ENCODE data around the gene TNNT2.

Gene TNNT2

DNA sequence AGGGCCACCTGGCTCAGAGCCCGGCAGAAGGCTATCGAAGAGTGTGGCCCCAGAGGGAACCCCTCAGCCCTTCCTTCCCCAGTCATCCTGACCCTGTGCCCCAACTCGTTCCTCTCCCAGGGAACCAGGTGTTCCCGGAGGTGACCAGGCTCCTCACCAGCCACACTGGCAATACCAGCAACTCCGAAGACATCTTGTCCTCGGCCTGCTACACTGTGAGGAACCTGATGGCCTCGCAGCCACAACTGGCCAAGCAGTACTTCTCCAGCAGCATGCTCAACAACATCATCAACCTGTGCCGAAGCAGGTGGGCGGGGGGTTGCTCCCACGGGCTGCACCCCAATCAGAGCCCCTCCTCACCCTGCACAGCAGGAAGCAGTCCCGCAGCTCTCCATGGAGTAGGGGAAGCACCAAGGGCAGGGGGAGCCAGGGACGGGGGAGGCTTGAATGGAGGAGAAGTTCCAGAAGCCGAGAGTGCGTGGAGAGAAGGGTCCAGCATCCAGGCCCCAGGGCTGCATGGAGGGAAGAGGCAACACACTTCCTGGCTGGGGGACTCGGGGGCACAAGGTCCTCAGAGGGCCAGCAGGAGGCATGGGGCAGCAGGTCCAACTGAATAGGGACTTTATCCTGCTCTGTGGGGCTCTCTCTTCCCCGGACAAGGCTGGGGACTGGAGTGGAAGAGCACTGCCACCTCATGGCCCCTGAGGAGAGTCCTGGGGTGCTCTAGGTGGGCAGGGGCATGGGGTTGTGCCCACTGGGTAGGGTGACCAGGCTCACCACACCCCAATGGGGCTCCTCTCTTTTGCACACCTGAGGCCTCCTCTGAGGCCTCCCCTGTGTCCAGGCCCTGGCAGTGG is 52.4 kb downstream of the TNNT2 start:
- H3K27me3 ChIP-seq (replicated peaks; ENCODE audit: control insufficient read depth, insufficient read depth, low read length) = peaks cover 1% of the 10 kb centered on the region
- TF ChIP-seq, protein P1, sequence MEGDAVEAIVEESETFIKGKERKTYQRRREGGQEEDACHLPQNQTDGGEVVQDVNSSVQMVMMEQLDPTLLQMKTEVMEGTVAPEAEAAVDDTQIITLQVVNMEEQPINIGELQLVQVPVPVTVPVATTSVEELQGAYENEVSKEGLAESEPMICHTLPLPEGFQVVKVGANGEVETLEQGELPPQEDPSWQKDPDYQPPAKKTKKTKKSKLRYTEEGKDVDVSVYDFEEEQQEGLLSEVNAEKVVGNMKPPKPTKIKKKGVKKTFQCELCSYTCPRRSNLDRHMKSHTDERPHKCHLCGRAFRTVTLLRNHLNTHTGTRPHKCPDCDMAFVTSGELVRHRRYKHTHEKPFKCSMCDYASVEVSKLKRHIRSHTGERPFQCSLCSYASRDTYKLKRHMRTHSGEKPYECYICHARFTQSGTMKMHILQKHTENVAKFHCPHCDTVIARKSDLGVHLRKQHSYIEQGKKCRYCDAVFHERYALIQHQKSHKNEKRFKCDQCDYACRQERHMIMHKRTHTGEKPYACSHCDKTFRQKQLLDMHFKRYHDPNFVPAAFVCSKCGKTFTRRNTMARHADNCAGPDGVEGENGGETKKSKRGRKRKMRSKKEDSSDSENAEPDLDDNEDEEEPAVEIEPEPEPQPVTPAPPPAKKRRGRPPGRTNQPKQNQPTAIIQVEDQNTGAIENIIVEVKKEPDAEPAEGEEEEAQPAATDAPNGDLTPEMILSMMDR (IDR thresholded peaks at IDR 0.05; ENCODE audit: insufficient read depth, low read length, poor library complexity, severe bottlenecking) = no peak
- DNase-seq (ENCODE audit: extremely low read depth, insufficient read length) = no peak

DNA sequence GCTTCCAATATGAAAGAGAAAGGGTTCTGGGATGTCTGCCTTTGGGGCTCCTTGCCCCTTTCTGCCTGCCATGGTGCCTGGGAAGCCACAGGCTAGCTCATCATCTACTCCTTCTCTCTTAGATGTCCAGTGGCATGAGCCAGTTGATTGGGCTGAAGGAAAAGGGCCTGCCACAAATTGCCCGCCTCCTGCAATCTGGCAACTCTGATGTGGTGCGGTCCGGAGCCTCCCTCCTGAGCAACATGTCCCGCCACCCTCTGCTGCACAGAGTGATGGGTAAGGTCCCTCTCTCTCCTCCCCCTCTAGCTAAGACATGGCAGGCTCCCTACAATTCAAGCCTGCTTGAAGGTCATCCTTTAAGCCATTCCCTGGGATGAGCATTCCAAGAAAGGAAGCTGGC is 53.2 kb downstream of the TNNT2 start:
- TF ChIP-seq, protein P1 (IDR thresholded peaks at IDR 0.05; ENCODE audit: insufficient read depth, low read length, poor library complexity, severe bottlenecking) = no peak
- Histone ChIP-seq H3K36me3 (ENCODE audit: control insufficient read depth, insufficient read depth, low read length) (no peaks in the 10 kb centered on the region), H3K4me3 (replicated peaks; ENCODE audit: low read depth, low read length) (no peak overlapping the region), H3K27me3 (replicated peaks; ENCODE audit: control insufficient read depth, insufficient read depth, low read length) (peaks cover 1% of the 10 kb centered on the region)
- no peak for DNase-seq (ENCODE audit: extremely low read depth, insufficient read length)

More for the DNA sequence above, 52.4 kb downstream of the TNNT2 start:
- Histone ChIP-seq H3K4me3 (replicated peaks; ENCODE audit: low read depth, low read length) (no peak overlapping the region), H3K36me3 (ENCODE audit: control insufficient read depth, insufficient read depth, low read length) (no peaks in the 10 kb centered on the region)

DNA sequence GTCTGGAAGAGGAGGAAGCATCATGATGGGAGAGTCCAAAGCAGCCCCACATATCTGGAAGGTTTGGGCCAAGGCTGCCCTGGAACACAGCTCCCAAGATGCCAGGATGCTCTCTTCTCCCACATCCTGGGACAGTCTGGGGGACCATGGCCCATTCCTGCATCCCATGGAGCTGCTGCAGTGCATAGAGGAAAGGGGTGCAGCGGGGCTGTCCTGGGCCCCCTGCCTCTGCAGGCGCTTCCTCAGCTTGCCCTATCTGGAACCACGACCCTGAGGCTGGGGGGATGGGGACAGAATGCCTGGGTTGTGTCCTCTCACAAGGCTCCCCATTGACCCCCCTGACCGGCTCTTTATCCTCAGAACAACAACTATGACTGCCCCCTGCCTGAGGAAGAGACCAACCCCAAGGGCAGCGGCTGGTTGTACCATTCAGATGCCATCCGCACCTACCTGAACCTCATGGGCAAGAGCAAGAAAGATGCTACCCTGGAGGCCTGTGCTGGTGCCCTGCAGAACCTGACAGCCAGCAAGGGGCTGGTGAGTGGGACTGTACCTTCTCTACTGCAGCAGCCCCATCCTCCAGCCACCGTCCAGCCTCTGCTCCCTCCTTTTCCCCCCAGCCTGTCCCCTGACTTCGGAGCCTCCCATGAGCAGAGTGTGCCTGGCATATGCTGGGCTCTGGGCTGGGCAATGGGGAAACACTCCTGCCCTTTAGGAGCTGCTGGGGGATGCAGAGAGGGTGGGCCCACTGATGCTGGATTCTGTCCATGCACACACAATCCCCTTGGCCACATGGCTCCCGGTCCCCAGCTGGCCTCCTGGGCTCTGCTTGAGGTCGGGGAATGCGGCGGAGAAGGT is 54.6 kb downstream of the TNNT2 start:
- Histone ChIP-seq H3K4me3 (replicated peaks; ENCODE audit: low read depth, low read length) (no peak overlapping the region), H3K36me3 (ENCODE audit: control insufficient read depth, insufficient read depth, low read length) (no peaks in the 10 kb centered on the region), H3K27me3 (replicated peaks; ENCODE audit: control insufficient read depth, insufficient read depth, low read length) (peaks cover 1% of the 10 kb centered on the region)
- TF ChIP-seq, protein P1 (IDR thresholded peaks at IDR 0.05; ENCODE audit: insufficient read depth, low read length, poor library complexity, severe bottlenecking) = no peak
- no peak for DNase-seq (ENCODE audit: extremely low read depth, insufficient read length)

DNA sequence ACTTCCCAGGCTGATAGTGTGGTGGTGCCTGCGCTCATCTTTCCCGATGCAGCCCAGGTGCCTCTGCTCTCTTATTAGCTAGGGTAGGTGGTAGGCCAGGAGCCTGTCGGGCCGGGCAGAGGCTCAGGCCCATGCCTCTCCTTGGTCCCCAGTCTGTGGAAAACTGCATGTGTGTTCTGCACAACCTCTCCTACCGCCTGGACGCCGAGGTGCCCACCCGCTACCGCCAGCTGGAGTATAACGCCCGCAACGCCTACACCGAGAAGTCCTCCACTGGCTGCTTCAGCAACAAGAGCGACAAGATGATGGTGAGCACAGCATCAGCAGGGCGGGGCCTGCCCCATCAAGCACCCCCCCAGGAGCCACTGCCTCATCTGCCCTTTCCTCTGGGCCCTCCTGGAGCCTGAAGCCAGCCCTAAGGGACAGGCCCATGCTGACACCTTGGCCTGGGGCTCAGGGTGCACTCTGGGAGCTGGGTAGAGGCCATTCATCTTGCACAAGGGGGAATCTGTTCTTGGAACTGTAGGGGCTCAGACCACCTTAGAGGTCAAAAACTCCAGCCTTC is 55.6 kb downstream of the TNNT2 start:
- TF ChIP-seq, protein P1 (IDR thresholded peaks at IDR 0.05; ENCODE audit: insufficient read depth, low read length, poor library complexity, severe bottlenecking) = no peak
- no peak for DNase-seq (ENCODE audit: extremely low read depth, insufficient read length)
- no peaks in the 10 kb centered on the region for H3K36me3 ChIP-seq (ENCODE audit: control insufficient read depth, insufficient read depth, low read length)
- no peaks in the 10 kb centered on the region; the same call in none of the 2 replicates for H3K27me3 ChIP-seq (replicated peaks; ENCODE audit: control insufficient read depth, insufficient read depth, low read length)
- no peak overlapping the region for H3K4me3 ChIP-seq (replicated peaks; ENCODE audit: low read depth, low read length)

DNA sequence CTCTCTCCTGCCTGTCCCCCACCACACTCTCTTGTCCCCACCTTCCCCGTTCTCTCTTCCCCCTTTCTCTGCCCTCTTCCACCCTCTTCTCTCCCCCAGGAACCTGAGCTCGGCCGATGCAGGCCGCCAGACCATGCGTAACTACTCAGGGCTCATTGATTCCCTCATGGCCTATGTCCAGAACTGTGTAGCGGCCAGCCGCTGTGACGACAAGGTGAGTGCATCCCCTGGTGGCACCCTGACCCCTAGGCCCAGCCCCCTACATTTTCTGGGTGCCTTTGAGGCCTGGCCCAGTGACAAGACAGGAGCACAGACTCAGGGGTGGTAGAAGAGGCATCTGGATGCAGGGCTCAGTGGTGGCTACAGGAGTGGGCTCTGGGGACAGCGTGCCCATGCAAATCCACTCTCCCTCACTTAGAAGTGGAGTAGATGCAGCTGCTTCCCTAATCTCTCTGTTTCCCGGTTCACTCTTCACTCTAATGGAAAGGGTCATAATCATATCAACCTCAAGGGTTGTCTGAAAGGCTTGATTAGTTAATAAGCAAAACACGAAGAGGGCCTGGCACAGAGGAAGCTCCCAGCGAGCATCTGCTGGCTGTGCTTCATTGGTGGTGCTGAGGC is 57.2 kb downstream of the TNNT2 start:
- H3K36me3 ChIP-seq (ENCODE audit: control insufficient read depth, insufficient read depth, low read length) = no peaks in the 10 kb centered on the region
- TF ChIP-seq, protein P1 (IDR thresholded peaks at IDR 0.05; ENCODE audit: insufficient read depth, low read length, poor library complexity, severe bottlenecking) = no peak
- no peaks in the 10 kb centered on the region; the same call in none of the 2 replicates for H3K27me3 ChIP-seq (replicated peaks; ENCODE audit: control insufficient read depth, insufficient read depth, low read length)
- DNase-seq (ENCODE audit: extremely low read depth, insufficient read length) = no peak
- no peak overlapping the region for H3K4me3 ChIP-seq (replicated peaks; ENCODE audit: low read depth, low read length)

Data from GM06990 (cell line).